ENCODE measurements around the gene SUB1. TPM values are rescaled to one million over a fixed set of nuclear protein-coding genes. Genes with fewer than 3 reads are reported as not detected.

The SUB1 gene
- total RNA-seq, 2 donors from 2014 or later, result 145 to 209 TPM

GRCh38 chr5:32612134-32612888 is 27.0 kb downstream of the SUB1 start:
- no peak for TF ChIP-seq CTCF (IDR thresholded peaks at IDR 0.05)
- no peaks in the 10 kb centered on the region for H3K36me3 ChIP-seq
- no peak overlapping the region for H3K4me3 ChIP-seq
- H3K9me3 ChIP-seq, result no peaks in the 10 kb centered on the region
- no peaks in the 10 kb centered on the region for H3K27me3 ChIP-seq
- peaks cover 0 to 28% of the 10 kb centered on the region in 2 donors for H3K4me1 ChIP-seq
- peak overlapping the region in 1 of 2 donors; percentile 12 for H3K27ac ChIP-seq
- no peak for DNase-seq (ENCODE audit: low spot score)

- DNase-seq (ENCODE audit: low spot score), result peak; percentile 93
- Histone ChIP-seq H3K9me3 (no peaks in the 10 kb centered on the region), H3K27me3 (no peaks in the 10 kb centered on the region), H3K4me1 (peaks cover 0 to 28% of the 10 kb centered on the region in 2 donors), H3K36me3 (no peaks in the 10 kb centered on the region), H3K4me3 (no peak overlapping the region), H3K27ac (peak overlapping the region in 1 of 2 donors; percentile 12)
- TF ChIP-seq CTCF (IDR thresholded peaks at IDR 0.05), result peak; percentile 90 to 94
Measured at GRCh38 chr5:32613050-32613672, 27.8 kb downstream of the SUB1 start.

GRCh38 chr5:32615236-32615635 is 29.9 kb downstream of the SUB1 start:
- Histone ChIP-seq H3K27ac (peak overlapping the region in 1 of 2 donors; percentile 38), H3K27me3 (no peaks in the 10 kb centered on the region), H3K36me3 (no peaks in the 10 kb centered on the region), H3K9me3 (no peaks in the 10 kb centered on the region), H3K4me1 (peaks cover 0 to 20% of the 10 kb centered on the region in 2 donors), H3K4me3 (no peak overlapping the region)
- no peak for TF ChIP-seq CTCF (IDR thresholded peaks at IDR 0.05)
- DNase-seq (ENCODE audit: low spot score), result no peak

- no peaks in the 10 kb centered on the region for H3K27me3 ChIP-seq
- peak overlapping the region in 1 of 2 donors; percentile 2 for H3K27ac ChIP-seq
- no peaks in the 10 kb centered on the region for H3K9me3 ChIP-seq
- DNase-seq (ENCODE audit: low spot score), result no peak
- no peak overlapping the region for H3K4me3 ChIP-seq
- no peak for TF ChIP-seq CTCF (IDR thresholded peaks at IDR 0.05)
- H3K4me1 ChIP-seq, result peaks cover 0 to 5% of the 10 kb centered on the region in 2 donors
- H3K36me3 ChIP-seq, result no peaks in the 10 kb centered on the region
Measured at GRCh38 chr5:32618962-32619361, 33.6 kb downstream of the SUB1 start.

GRCh38 chr5:32621256-32621655 is 35.9 kb downstream of the SUB1 start:
- H3K9me3 ChIP-seq, result no peaks in the 10 kb centered on the region
- H3K27ac ChIP-seq, result no peak overlapping the region
- no peaks in the 10 kb centered on the region for H3K4me1 ChIP-seq
- no peak for TF ChIP-seq CTCF (IDR thresholded peaks at IDR 0.05)
- no peak overlapping the region for H3K4me3 ChIP-seq
- DNase-seq (ENCODE audit: low spot score), result no peak
- H3K36me3 ChIP-seq, result no peaks in the 10 kb centered on the region
- no peaks in the 10 kb centered on the region for H3K27me3 ChIP-seq
